DOHH2 (cell line): ENCODE results near the gene ENTPD2.
"Not testable (repeated sequence)": the region's sequence is repeated elsewhere in the genome, so short reads cannot be mapped to it uniquely, and the experiment has no call there.

Experiments
- H3F3A ChIP-seq: fragments of 200-600 bp; sonication (generic), shearing (Covaris generic); 2 replicates; pipeline ENCODE4 v1.6.0; 2016; ENCODE audit warnings: antibody characterized with exemption, mild to moderate bottlenecking; ENCODE audit not compliant: control insufficient read depth, insufficient read depth
- H3K27ac ChIP-seq: fragments of 200-600 bp; sonication (generic); 2 replicates; pipeline ENCODE4 v1.5.1; 2014; ENCODE audit warnings: low read depth, mild to moderate bottlenecking, low read length, moderate library complexity
- H3K27me3 ChIP-seq: fragments of 200-600 bp; sonication (generic); 2 replicates; pipeline ENCODE4 v1.6.1; 2014; ENCODE audit warnings: mild to moderate bottlenecking, low read length, mixed read lengths; ENCODE audit not compliant: control insufficient read depth
- H3K36me3 ChIP-seq: fragments of 200-600 bp; sonication (generic); 2 replicates; pipeline ENCODE4 v1.6.1; 2014; ENCODE audit warnings: mild to moderate bottlenecking, low read length, moderate library complexity, mixed read lengths; ENCODE audit not compliant: control insufficient read depth
- H3K4me1 ChIP-seq: fragments of 200-600 bp; sonication (generic); 2 replicates; pipeline ENCODE4 v1.6.1; 2014; ENCODE audit warnings: mild to moderate bottlenecking, low read length, mixed read lengths; ENCODE audit not compliant: control insufficient read depth
- H3K4me2 ChIP-seq: fragments of 200-600 bp; sonication (generic); 2 replicates; pipeline ENCODE4 v1.6.0; 2014; ENCODE audit warnings: mild to moderate bottlenecking, low read length, moderate library complexity
- H3K4me3 ChIP-seq: fragments of 200-600 bp; sonication (generic); 2 replicates; pipeline ENCODE4 v1.5.1; 2014; ENCODE audit warnings: mild to moderate bottlenecking, low read length, mixed read lengths
- H3K79me2 ChIP-seq: fragments of 200-600 bp; sonication (generic); 2 replicates; pipeline ENCODE4 v1.6.1; 2014; ENCODE audit warnings: mild to moderate bottlenecking, low read length, mixed read lengths; ENCODE audit not compliant: control insufficient read depth
- H3K9me2 ChIP-seq: fragments of 200-600 bp; sonication (generic); replicated peaks from 2 replicates; pipeline ENCODE4 v1.6.1; 2014; ENCODE audit warnings: mild to moderate bottlenecking, low read length, mixed read lengths; ENCODE audit not compliant: control insufficient read depth
- H3K9me3 ChIP-seq: fragments of 200-600 bp; sonication (generic); 2 replicates; pipeline ENCODE4 v1.6.1; 2014; ENCODE audit warnings: antibody characterized with exemption, low read length, mixed read lengths; ENCODE audit not compliant: control insufficient read depth, insufficient read depth
- H4K20me1 ChIP-seq: fragments of 200-600 bp; sonication (generic); 2 replicates; pipeline ENCODE4 v1.6.0; 2014; ENCODE audit warnings: low read depth, mild to moderate bottlenecking, antibody characterized with exemption, low read length, moderate library complexity; ENCODE audit not compliant: control insufficient read depth, insufficient read depth
- CTCF ChIP-seq: fragments of 200-600 bp; sonication (generic); IDR thresholded peaks from one replicate; pipeline ENCODE4 v1.5.1; 2014; ENCODE audit warnings: antibody characterized with exemption, mild to moderate bottlenecking, low read depth, low read length; ENCODE audit not compliant: poor library complexity, severe bottlenecking
- EZH2phosphoT487 ChIP-seq: fragments of 200-600 bp; sonication (generic); IDR thresholded peaks from 2 replicates; pipeline ENCODE4 v1.6.1; 2017; ENCODE audit warnings: borderline replicate concordance, mild to moderate bottlenecking, antibody characterized with exemption, low read length, moderate library complexity, mixed read lengths

Gene ENTPD2

GRCh38 chr9:137064027-137064879 lies 10.4 kb upstream of the ENTPD2 start:
- Histone ChIP-seq H3F3A (peaks cover 12% of the 10 kb centered on the region), H3K4me1 (peaks cover 24% of the 10 kb centered on the region), H3K79me2 (peaks cover 33% of the 10 kb centered on the region), H3K27ac (no peak overlapping the region), H3K27me3 (no peaks in the 10 kb centered on the region), H3K4me3 (no peak overlapping the region), H3K36me3 (peaks cover 31% of the 10 kb centered on the region), H3K4me2 (no peak overlapping the region), H3K9me3 (no peaks in the 10 kb centered on the region), H4K20me1 (peaks cover 13% of the 10 kb centered on the region), H3K9me2 (no peaks in the 10 kb centered on the region)
- no peak for TF ChIP-seq EZH2phosphoT487
- TF ChIP-seq CTCF = peak; percentile 95

- Histone ChIP-seq H3K27me3 (no peaks in the 10 kb centered on the region; the same call in 1 of the 2 replicates), H3K4me1 (peaks cover 16% of the 10 kb centered on the region), H3K27ac (no peak overlapping the region), H3K36me3 (peaks cover 31% of the 10 kb centered on the region), H3K79me2 (peaks cover 25% of the 10 kb centered on the region), H3K9me2 (no peaks in the 10 kb centered on the region), H3K4me3 (no peak overlapping the region), H3K9me3 (no peaks in the 10 kb centered on the region), H3F3A (peaks cover 12% of the 10 kb centered on the region), H3K4me2 (no peak overlapping the region), H4K20me1 (peaks cover 5% of the 10 kb centered on the region)
- no peak for TF ChIP-seq CTCF
- no peak for TF ChIP-seq EZH2phosphoT487
These were observed 9.6 kb upstream of the ENTPD2 start for GRCh38 chr9:137063311-137064026.

- not testable (repeated sequence) for H3K4me2 ChIP-seq, H3K4me1 ChIP-seq, H3K4me3 ChIP-seq, H4K20me1 ChIP-seq, H3K9me3 ChIP-seq, H3F3A ChIP-seq, H3K9me2 ChIP-seq, H3K27me3 ChIP-seq, H3K27ac ChIP-seq
- H3K36me3 ChIP-seq = peaks cover 31% of the 10 kb centered on the region
- H3K79me2 ChIP-seq = peaks cover 20% of the 10 kb centered on the region
These were observed 8.9 kb upstream of the ENTPD2 start for GRCh38 chr9:137062798-137063197.

GRCh38 chr9:137062384-137062783 lies 8.5 kb upstream of the ENTPD2 start:
- TF ChIP-seq EZH2phosphoT487 = no peak
- no peak for TF ChIP-seq CTCF

More at GRCh38 chr9:137062384-137062783, 8.5 kb upstream of the ENTPD2 start:
- Histone ChIP-seq H3K4me2 (no peak overlapping the region), H3K4me3 (no peak overlapping the region), H4K20me1 (peaks cover 5% of the 10 kb centered on the region), H3K27me3 (no peaks in the 10 kb centered on the region; the same call in 1 of the 2 replicates), H3K27ac (no peak overlapping the region), H3K4me1 (peaks cover 6% of the 10 kb centered on the region), H3K79me2 (peaks cover 16% of the 10 kb centered on the region), H3F3A (peaks cover 10% of the 10 kb centered on the region), H3K9me2 (no peaks in the 10 kb centered on the region), H3K9me3 (no peaks in the 10 kb centered on the region), H3K36me3 (peaks cover 31% of the 10 kb centered on the region)
